NCI-H226 (cell line): ENCODE data around the gene STIM2.

Source experiments
- DNase-seq: peaks from one replicate; pipeline ENCODE4 v3.0.0-alpha.2; 2015

The STIM2 gene

GRCh38 chr4:27048429-27049238, 188.0 kb downstream of the STIM2 start:
- no peak for DNase-seq

GRCh38 chr4:27049239-27049829, 188.7 kb downstream of the STIM2 start:
- DNase-seq: no peak

GRCh38 chr4:27050731-27051130, 190.1 kb downstream of the STIM2 start:
- DNase-seq: no peak

- DNase-seq: no peak
Measured at GRCh38 chr4:27055221-27055760, 194.7 kb downstream of the STIM2 start.

GRCh38 chr4:27056281-27056680, 195.6 kb downstream of the STIM2 start:
- DNase-seq: no peak

GRCh38 chr4:27057053-27057452, 196.4 kb downstream of the STIM2 start:
- no peak for DNase-seq

GRCh38 chr4:27057662-27058061, 197.0 kb downstream of the STIM2 start:
- DNase-seq: no peak

- no peak for DNase-seq
Measured at GRCh38 chr4:27058819-27059406, 198.3 kb downstream of the STIM2 start.

GRCh38 chr4:27059446-27059845, 198.8 kb downstream of the STIM2 start:
- DNase-seq: no peak

- DNase-seq: no peak
Measured at GRCh38 chr4:27062256-27062655, 201.6 kb downstream of the STIM2 start.

GRCh38 chr4:27066591-27066990, 205.9 kb downstream of the STIM2 start:
- DNase-seq: no peak

GRCh38 chr4:27068151-27068867, 207.7 kb downstream of the STIM2 start:
- DNase-seq: no peak
